GM18907 (cell line): ENCODE measurements around the gene TXNDC8.
A peak's percentile ranks its signal among the peaks of the same experiment; 100 is the strongest.

ENCODE experiments used
- ATAC-seq: cut with Tn5 transposase; IDR thresholded peaks from one replicate; pipeline ENCODE4 v1.9.1; 2021; ENCODE audit warnings: mild to moderate bottlenecking, moderate library complexity; ENCODE audit not compliant: unreplicated experiment

TXNDC8 gene

DNA sequence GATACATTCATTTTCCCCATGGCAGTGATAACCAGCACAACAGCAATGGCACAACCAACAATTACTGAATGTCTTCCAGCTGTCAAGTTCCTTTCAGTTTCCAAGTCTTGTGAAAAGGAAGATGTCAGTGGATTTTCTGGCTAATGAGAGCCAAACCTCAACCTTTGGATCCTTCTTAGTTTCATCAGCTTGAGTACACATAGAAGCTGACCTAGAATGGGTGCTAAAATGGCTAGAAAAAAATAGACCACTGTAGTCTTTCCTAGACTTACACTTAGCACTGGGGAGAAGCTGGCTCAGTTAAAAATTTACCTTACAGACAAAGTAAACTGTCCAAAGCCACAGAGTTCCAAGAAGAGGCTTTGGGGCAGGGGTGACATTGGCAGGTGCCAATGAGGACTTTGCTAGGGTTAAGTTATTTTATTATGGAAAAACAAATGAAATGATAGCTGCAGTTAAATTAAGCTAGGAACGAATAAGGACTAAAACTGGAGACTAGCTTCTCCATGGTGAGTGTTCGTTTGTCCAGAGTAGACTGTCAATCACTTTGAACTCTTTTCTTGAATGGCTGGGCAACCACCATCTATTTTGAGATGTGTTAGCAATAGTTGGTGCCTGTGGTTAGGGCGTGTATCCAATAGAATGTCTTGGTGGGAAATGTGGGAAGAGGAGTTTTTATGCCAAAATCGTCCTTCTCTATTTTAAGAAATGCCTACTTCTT lies 55.5 kb downstream of the TXNDC8 start:
- ATAC-seq: no peak

- no peak for ATAC-seq
Measured at GRCh38 chr9:110278080-110278707, 59.5 kb downstream of the TXNDC8 start.

- ATAC-seq: no peak
Measured at GRCh38 chr9:110276781-110277180, 60.9 kb downstream of the TXNDC8 start.

DNA sequence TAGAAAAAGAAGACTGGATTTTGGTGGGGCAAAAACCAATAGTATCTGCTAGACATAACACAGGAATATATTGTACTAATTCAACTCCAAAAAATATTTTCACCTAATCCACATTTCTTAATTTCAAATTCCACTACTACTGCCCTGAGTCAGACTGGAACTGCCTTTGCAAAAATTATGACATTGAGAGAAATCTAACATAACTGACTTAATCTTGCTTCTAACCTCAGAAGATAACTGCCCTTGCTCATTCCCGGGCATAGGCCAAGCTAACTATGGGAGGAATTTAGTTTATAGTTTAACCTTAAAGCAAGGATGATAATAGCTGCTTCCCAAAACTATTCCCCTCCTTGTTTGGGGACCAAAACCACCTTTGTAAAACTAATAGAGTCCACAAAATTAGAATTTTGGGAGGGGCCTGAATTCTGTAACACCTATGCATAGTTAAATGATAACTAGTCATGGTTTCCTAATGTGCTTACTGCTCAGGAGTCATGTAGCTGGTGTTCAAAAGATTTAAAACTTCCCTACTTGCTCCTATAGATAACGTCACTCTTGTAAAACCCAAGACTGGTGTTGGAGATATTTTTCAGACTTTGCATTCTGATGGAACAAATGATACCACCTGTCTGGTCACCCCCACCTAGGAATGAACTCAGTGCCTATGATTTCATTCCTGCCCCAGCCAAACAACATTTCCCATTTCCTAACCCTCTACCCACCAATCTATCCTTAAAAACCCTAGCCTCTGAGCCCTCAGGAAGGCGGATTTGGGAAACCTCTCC lies 67.3 kb downstream of the TXNDC8 start:
- ATAC-seq: no peak

DNA sequence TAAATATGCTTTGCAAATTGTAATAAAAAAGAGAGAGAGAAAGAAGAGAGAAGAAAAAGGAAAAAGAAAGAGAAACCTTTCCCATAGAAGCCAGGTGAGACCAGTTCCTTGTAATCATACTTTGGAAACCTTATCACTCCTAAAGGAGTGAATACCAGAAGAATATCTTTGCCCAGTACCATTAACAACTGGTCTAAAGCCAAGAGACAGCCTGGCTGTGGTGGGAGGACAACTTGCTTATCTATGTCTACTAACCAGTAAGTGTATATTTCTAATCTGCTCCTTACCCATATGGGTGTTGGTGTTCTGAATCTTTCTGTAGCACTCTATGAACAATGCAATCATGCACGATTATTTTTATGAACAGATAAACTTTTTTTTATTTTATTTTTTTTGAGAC lies 70.9 kb downstream of the TXNDC8 start:
- no peak for ATAC-seq

DNA sequence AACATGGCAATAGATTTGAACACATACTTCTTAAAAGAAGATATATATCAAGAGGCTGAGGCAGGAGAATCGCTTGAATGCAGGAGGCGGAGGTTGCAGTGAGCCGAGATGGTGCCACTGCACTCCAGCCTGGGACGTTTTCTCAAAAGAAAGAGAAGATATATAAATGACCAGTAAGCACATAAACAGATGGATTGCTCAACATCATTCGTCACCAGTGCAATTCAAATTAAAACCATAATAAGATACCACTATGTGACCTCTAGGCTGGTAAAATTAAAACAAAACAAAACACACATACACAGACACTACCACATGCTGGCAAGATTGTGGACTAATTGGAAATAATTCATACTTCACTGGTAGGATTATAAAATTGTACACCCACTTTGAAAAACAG lies 76.0 kb downstream of the TXNDC8 start:
- ATAC-seq: no peak

DNA sequence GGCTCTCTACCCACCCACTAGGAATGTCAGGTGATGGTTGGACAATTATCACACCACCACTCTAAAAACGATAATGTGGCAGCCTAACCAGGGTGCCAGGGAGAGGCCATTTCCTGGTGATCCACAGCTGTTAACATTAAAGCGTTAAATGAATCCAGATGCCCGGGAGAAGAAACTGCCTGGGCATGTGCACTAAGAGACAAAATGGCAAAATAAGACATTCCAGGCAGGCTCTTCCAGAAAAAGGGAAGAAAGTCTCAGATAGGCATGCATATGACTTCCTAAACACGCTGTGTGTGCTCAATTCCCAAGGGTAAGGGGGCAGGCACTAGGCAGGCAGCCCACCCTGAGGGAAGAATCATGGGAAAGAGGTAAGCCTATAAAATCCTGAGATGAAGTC lies 76.8 kb downstream of the TXNDC8 start:
- no peak for ATAC-seq

GRCh38 chr9:110259566-110259965 lies 78.1 kb downstream of the TXNDC8 start:
- ATAC-seq: no peak

- no peak for ATAC-seq
Measured at GRCh38 chr9:110258690-110259091, 79.0 kb downstream of the TXNDC8 start.

- no peak for ATAC-seq
Measured at GRCh38 chr9:110257956-110258355, 79.7 kb downstream of the TXNDC8 start.

- peak; percentile 4 for ATAC-seq
Measured at GRCh38 chr9:110257097-110257841, 80.4 kb downstream of the TXNDC8 start.

- ATAC-seq: peak; percentile 77
Measured at GRCh38 chr9:110256380-110257096, 81.1 kb downstream of the TXNDC8 start, which contains the start of gene TXN. TSS of gene TXN (minus strand) at chr9:110256507. CDS start at chr9:110256435, 72 bp downstream.

DNA sequence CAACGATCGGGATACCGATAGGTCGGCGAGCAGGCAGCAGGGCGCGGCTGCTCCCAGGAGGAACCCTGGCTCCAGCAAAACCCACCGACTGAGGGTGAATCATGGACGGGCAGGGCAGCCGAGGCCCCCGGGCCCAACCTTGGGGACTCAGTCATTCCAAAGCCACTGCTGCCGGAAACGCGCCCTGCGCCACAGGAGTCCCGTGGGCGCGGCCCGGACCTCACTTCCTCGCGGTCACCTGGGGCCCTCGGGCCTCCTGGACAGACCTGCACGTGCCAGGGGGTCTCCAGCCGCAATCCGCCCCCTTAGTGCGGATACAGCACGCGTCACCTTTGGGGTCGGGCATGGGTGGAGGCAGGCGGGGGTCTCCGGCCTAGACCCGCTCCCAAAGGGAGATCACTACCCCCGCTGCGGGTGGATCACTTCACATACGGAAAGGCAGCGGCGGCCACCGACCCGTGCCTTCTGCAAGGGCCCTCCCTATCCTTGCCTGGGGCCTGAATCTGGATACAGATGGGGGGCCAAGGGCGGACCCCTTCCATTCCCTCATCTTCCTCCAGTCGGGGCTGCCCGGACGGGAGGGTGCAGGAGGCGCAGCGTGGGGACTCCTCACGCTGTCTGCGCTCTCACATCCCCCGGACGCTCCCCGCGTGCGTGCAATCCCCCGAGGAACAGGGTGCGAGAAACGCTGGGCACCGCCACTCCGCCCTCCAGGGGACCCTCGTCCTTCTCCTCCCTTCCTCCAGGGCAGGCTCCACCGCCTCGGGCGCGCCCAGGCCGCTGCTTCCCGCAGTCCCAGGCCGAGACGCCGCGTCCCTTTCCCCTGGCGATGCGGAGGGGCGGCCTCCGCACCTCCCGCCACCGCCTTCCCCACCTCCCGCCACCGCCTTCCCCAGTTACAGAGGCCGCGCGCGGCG lies 81.9 kb downstream of the TXNDC8 start:
- peak; percentile 32 for ATAC-seq

GRCh38 chr9:110255034-110255462 lies 82.6 kb downstream of the TXNDC8 start:
- ATAC-seq: no peak

GRCh38 chr9:110254500-110254899 lies 83.2 kb downstream of the TXNDC8 start:
- no peak for ATAC-seq
